H1 (cell line): ENCODE results near the gene MYNN. TPM values are rescaled to one million over a fixed set of nuclear protein-coding genes. Genes with fewer than 3 reads are reported as not detected.

Experiments
- ASH2L ChIP-seq: fragments of 200-600, 300-600 bp; sonication (generic); IDR thresholded peaks from one replicate; pipeline ENCODE4 v1.7.1; 2017; ENCODE audit warnings: low read length
- ATF2 ChIP-seq: IDR thresholded peaks from 2 replicates; pipeline ENCODE4 v1.6.1; 2012; ENCODE audit warnings: low read length, inconsistent platforms
- BACH1 ChIP-seq: IDR thresholded peaks from 2 replicates; pipeline ENCODE4 v1.6.1; 2012; ENCODE audit warnings: low read length, improper control_type of control experiment
- BCL11A ChIP-seq, 2 experiments: IDR thresholded peaks; one replicate each; pipeline ENCODE4 v1.6.1; 2011; ENCODE audit warnings: low read depth in 2 of 2, low read length in 2 of 2, mild to moderate bottlenecking in 2 of 2
- BRCA1 ChIP-seq: IDR thresholded peaks from 2 replicates; pipeline ENCODE4 v1.6.1; 2012; ENCODE audit warnings: low read depth, low read length, improper control_type of control experiment
- CBX5 ChIP-seq: fragments of 300-800, 300-1000 bp; sonication (generic); IDR thresholded peaks from 2 replicates; pipeline ENCODE4 v1.7.1; 2016; ENCODE audit warnings: antibody characterized with exemption, low read length, low read depth
- CBX8 ChIP-seq: fragments of 300-800, 300-1000 bp; sonication (generic); IDR thresholded peaks from 2 replicates; pipeline ENCODE4 v1.7.1; 2016; ENCODE audit warnings: low read depth, low read length, borderline replicate concordance
- EGR1 ChIP-seq: IDR thresholded peaks from 2 replicates; pipeline ENCODE4 v1.6.1; 2011; ENCODE audit warnings: low read depth, low read length, borderline replicate concordance
- JUN ChIP-seq: IDR thresholded peaks from 2 replicates; pipeline ENCODE4 v1.6.1; 2011; ENCODE audit warnings: low read depth, mild to moderate bottlenecking, improper control_type of control experiment, low read length
- JUND ChIP-seq: IDR thresholded peaks from 2 replicates; pipeline ENCODE4 v1.6.1; 2011; ENCODE audit warnings: mild to moderate bottlenecking, improper control_type of control experiment, low read length
- KDM1A ChIP-seq: fragments of 200-600, 300-600 bp; sonication (generic); IDR thresholded peaks from 2 replicates; pipeline ENCODE4 v1.7.1; 2016; ENCODE audit warnings: mild to moderate bottlenecking, low read length, borderline replicate concordance
- KDM4A ChIP-seq: IDR thresholded peaks from one replicate; pipeline ENCODE4 v1.7.1; 2012; ENCODE audit warnings: low read depth, mild to moderate bottlenecking, moderate library complexity, low read length, inconsistent platforms; ENCODE audit not compliant: severe bottlenecking
- RBBP5 ChIP-seq: IDR thresholded peaks from 2 replicates; pipeline ENCODE4 v1.7.1; 2012; ENCODE audit warnings: low read depth, mild to moderate bottlenecking, inconsistent platforms, low read length, moderate library complexity, borderline replicate concordance
- RFX5 ChIP-seq: IDR thresholded peaks from 2 replicates; pipeline ENCODE4 v1.6.1; 2011; ENCODE audit warnings: low read depth, low read length, improper control_type of control experiment, borderline replicate concordance
- RXRA ChIP-seq: IDR thresholded peaks from 2 replicates; pipeline ENCODE4 v1.6.1; 2011; ENCODE audit warnings: low read depth, mild to moderate bottlenecking, low read length, moderate library complexity; ENCODE audit not compliant: insufficient read depth
- SAP30 ChIP-seq: fragments of 300-600 bp; sonication (generic); IDR thresholded peaks from 2 replicates; pipeline ENCODE4 v1.7.1; 2012; ENCODE audit warnings: low read length, moderate library complexity, mild to moderate bottlenecking, inconsistent platforms; ENCODE audit not compliant: insufficient read depth, insufficient replicate concordance
- SIN3A ChIP-seq, 2 experiments: IDR thresholded peaks in 1 of 2; conservative IDR thresholded peaks in 1 of 2; 2 replicates each; pipeline ENCODE4 v1.6.1; 2011 to 2012; ENCODE audit warnings: low read length in 2 of 2, improper control_type of control experiment in 1 of 2, low read depth in 1 of 2, mild to moderate bottlenecking in 1 of 2
- SIRT6 ChIP-seq: IDR thresholded peaks from one replicate; pipeline ENCODE4 v1.7.1; 2012; ENCODE audit warnings: low read length, inconsistent platforms
- TAF7 ChIP-seq: optimal IDR thresholded peaks from 2 replicates; pipeline ENCODE3; 2011; ENCODE audit warnings: low read depth, mild to moderate bottlenecking, inconsistent platforms, low read length, moderate library complexity, borderline replicate concordance
- TEAD4 ChIP-seq: IDR thresholded peaks from 2 replicates; pipeline ENCODE4 v1.6.1; 2012; ENCODE audit warnings: low read depth, low read length, inconsistent platforms, mixed read lengths
- YY1 ChIP-seq: IDR thresholded peaks from 2 replicates; pipeline ENCODE4 v1.6.1; 2011; ENCODE audit warnings: low read depth, mild to moderate bottlenecking, low read length
- ZNF274 ChIP-seq: IDR thresholded peaks from 2 replicates; pipeline ENCODE4 v1.7.0; 2012; ENCODE audit warnings: low read length, borderline replicate concordance; ENCODE audit errors: extremely low read depth
- polyA plus RNA-seq, 7 experiments: library from polyadenylated mRNA; depleted of rRNA in 3 of 7; stranded (reverse) in 5 of 7; unstranded in 2 of 7; fragments of >200 nt in 5 of 7; fragments of 200-250 nt in 2 of 7; gene quantifications; 1 replicate in 5 of 7; 2 replicates in 1 of 7; 4 replicates in 1 of 7; pipeline versions ENCODE4 v1.2.1 to v1.2.3, GENCODE V29; 2011 to 2013; ENCODE audit warnings: missing spikeins in 2 of 7, mixed read lengths in 2 of 7
- total RNA-seq: library from RNA; stranded (reverse); fragmentation: NEBNext Ultra II Directional; extraction: Animal tissue kit (Norgen Biotek cat#: 25700); gene quantifications from 2 replicates; pipeline ENCODE4 v1.2.1, GENCODE V29; 2021

MYNN gene
- total and polyA plus RNA-seq, 2 of the 8 experiments (the other 6 are each of a cell fraction or from before 2014, with no cell fraction given) = 7.3 to 15.2 TPM

GRCh38 chr3:169772897-169773816 lies at the start of gene MYNN (continued):
- TF ChIP-seq KDM1A (no peak), ATF2 (peak; percentile 61; the same call in 1 of the 2 replicates), BRCA1 (no peak), RBBP5 (peak; percentile 96; the same call in 1 of the 2 replicates), KDM4A (peak; percentile 72), ZNF274 (no peak), EGR1 (peak; percentile 37; the same call in 1 of the 2 replicates), ASH2L (peak; percentile 72), CBX5 (no peak), TEAD4 (no peak), TAF7 (peak; percentile 71), SAP30 (peak; percentile 96), SIN3A (conservative IDR thresholded peaks at IDR 0.05 in 1 of 2, IDR thresholded peaks at IDR 0.05 in 1 of 2; ENCODE audit: low read depth in 1 of 2, low read length in 2 of 2) (peak; percentile 44 to 85; a peak in 2 of 4 replicates), JUND (peak; percentile 55), BACH1 (no peak), CBX8 (no peak), JUN (no peak), BCL11A (IDR thresholded peaks at IDR 0.05; ENCODE audit: low read depth in 2 of 2, low read length in 2 of 2) (no peak), SIRT6 (no peak), YY1 (peak; percentile 96), RFX5 (no peak), RXRA (no peak)
